Activated T-cell treated with anti-CD3 and anti-CD28 coated beads, Interleukin-2, amount 50 U/mL, for 24 hours (primary cell): ENCODE results near the gene ADGRL3.
"Not testable (repeated sequence)": the region's sequence is repeated elsewhere in the genome, so short reads cannot be mapped to it uniquely, and the experiment has no call there.

ENCODE experiments used
- DNase-seq: peaks from one replicate; pipeline ENCODE4 v3.0.0-alpha.2; 2020
- H3K27ac Mint-ChIP-seq: 2 replicates; pipeline ENCODE4 v1.8.0; 2020; ENCODE audit warnings: mild to moderate bottlenecking, mixed read lengths
- H3K27me3 Mint-ChIP-seq: 2 replicates; pipeline ENCODE4 v1.8.0; 2020; ENCODE audit warnings: mixed read lengths
- H3K36me3 Mint-ChIP-seq: 2 replicates; pipeline ENCODE4 v1.8.0; 2020; ENCODE audit warnings: low read depth, mixed read lengths
- H3K4me1 Mint-ChIP-seq: 2 replicates; pipeline ENCODE4 v1.8.0; 2020; ENCODE audit warnings: low read depth, mixed read lengths
- H3K4me3 Mint-ChIP-seq: 2 replicates; pipeline ENCODE4 v1.8.0; 2020; ENCODE audit warnings: mild to moderate bottlenecking, moderate library complexity, mixed read lengths
- H3K9me3 Mint-ChIP-seq: 2 replicates; pipeline ENCODE4 v1.8.0; 2020; ENCODE audit warnings: mixed read lengths

Gene ADGRL3

DNA sequence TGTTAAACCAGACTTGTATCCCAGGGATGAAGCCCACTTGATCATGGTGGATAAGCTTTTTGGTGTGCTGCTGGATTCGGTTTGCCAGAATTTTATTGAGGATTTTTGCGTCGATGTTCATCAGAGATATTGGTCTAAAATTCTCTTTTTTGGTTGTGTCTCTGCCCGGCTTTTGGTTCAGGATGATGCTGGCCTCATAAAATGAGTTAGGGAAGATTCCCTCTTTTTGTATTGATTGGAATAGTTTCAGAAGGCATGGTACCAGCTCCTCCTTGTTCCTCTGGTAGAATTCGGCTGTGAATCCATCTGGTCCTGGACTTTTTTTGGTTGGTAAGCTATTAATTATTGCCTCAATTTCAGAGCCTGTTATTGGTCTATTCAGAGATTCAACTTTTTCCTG lies 556.8 kb downstream of the ADGRL3 start:
- H3K27me3 Mint-ChIP-seq, H3K4me1 Mint-ChIP-seq, H3K9me3 Mint-ChIP-seq, H3K4me3 Mint-ChIP-seq, H3K36me3 Mint-ChIP-seq, H3K27ac Mint-ChIP-seq, DNase-seq: not testable (repeated sequence)

DNA sequence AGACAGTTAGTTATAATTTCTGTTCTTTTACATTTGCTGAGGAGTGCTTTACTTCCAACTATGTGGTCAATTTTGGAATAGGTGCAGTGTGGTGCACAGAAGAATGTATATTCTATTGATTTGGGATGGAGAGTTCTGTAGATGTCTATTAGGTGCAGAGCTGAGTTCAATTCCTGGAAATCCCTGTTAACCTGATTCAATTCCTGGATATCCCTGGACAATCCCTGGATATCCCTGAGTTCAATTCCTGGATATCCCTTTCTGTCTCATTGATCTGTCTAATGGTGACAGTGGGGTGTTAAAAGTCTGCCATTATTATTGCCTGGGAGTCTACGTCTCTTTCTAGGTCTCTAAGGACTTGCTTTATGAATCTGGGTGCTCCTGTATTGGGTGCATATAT lies 557.9 kb downstream of the ADGRL3 start:
- H3K27ac Mint-ChIP-seq, DNase-seq, H3K4me1 Mint-ChIP-seq, H3K36me3 Mint-ChIP-seq, H3K9me3 Mint-ChIP-seq, H3K4me3 Mint-ChIP-seq, H3K27me3 Mint-ChIP-seq: not testable (repeated sequence)

GRCh38 chr4:61758596-61758995 lies 558.5 kb downstream of the ADGRL3 start:
- H3K4me1 Mint-ChIP-seq, H3K27me3 Mint-ChIP-seq, H3K9me3 Mint-ChIP-seq, H3K27ac Mint-ChIP-seq, H3K36me3 Mint-ChIP-seq, H3K4me3 Mint-ChIP-seq, DNase-seq: not testable (repeated sequence)

- H3K27me3 Mint-ChIP-seq, H3K4me3 Mint-ChIP-seq, H3K27ac Mint-ChIP-seq, DNase-seq, H3K9me3 Mint-ChIP-seq, H3K36me3 Mint-ChIP-seq, H3K4me1 Mint-ChIP-seq: not testable (repeated sequence)
Observed at GRCh38 chr4:61759245-61759644, 559.1 kb downstream of the ADGRL3 start.

DNA sequence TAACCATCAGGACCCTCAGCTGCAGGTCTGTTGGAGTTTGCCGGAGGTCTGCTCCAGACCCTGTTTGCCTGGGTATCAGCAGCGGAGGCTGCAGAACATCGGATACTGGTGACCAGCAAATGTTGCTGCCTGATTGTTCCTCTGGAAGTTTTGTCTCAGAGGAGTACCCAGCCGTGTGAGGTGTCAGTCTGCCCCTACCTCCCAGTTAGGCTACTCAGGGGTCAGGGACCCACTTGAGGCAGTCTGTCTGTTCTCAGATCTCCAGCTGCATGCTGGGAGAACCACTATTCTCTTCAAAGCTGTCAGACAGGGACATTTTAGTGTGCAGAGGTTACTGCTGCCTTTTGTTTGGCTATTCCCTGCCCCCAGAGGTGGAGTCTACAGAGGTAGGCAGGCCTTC lies 559.8 kb downstream of the ADGRL3 start:
- H3K27ac Mint-ChIP-seq, DNase-seq, H3K27me3 Mint-ChIP-seq: not testable (repeated sequence)

DNA sequence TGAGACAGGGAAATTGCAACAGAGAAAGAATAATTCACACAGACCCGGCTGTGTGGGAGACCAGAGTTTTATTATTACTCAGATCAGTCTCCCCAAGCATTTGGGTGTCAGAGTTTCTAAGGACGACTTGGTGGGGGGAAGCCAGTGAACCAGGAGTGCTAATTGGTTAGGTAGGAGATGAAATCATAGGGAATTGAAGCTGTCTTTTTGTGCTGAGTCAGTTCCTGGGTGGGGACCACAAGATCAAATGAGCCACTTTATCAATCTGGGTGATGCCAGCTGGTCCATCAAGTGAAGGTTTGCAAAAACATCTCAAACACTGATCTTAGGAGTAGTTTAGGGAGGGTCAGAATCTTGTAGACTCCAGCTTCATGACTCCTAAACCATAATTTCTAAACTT lies 560.7 kb downstream of the ADGRL3 start:
- no peaks in the 10 kb centered on the region for H3K27me3 Mint-ChIP-seq
- no peaks in the 10 kb centered on the region for H3K36me3 Mint-ChIP-seq
- no peak overlapping the region for H3K27ac Mint-ChIP-seq
- no peaks in the 10 kb centered on the region for H3K4me1 Mint-ChIP-seq
- no peak for DNase-seq
- no peak overlapping the region for H3K4me3 Mint-ChIP-seq
- H3K9me3 Mint-ChIP-seq, result peaks cover 11% of the 10 kb centered on the region

More for the DNA sequence above, 559.8 kb downstream of the ADGRL3 start:
- not testable (repeated sequence) for H3K4me1 Mint-ChIP-seq, H3K36me3 Mint-ChIP-seq, H3K9me3 Mint-ChIP-seq, H3K4me3 Mint-ChIP-seq

- Mint-ChIP-seq H3K4me1 (no peaks in the 10 kb centered on the region), H3K36me3 (no peaks in the 10 kb centered on the region), H3K27me3 (no peaks in the 10 kb centered on the region), H3K4me3 (no peak overlapping the region), H3K27ac (no peak overlapping the region), H3K9me3 (peaks cover 16% of the 10 kb centered on the region)
- no peak for DNase-seq
Observed at GRCh38 chr4:61762722-61763627, 562.8 kb downstream of the ADGRL3 start.

GRCh38 chr4:61763682-61764081 lies 563.6 kb downstream of the ADGRL3 start:
- DNase-seq, result no peak
- Mint-ChIP-seq H3K4me3 (no peak overlapping the region), H3K36me3 (no peaks in the 10 kb centered on the region), H3K27ac (no peak overlapping the region), H3K27me3 (no peaks in the 10 kb centered on the region), H3K9me3 (peaks cover 16% of the 10 kb centered on the region), H3K4me1 (no peaks in the 10 kb centered on the region)

GRCh38 chr4:61764090-61764489 lies 564.0 kb downstream of the ADGRL3 start:
- peaks cover 16% of the 10 kb centered on the region for H3K9me3 Mint-ChIP-seq
- H3K27me3 Mint-ChIP-seq, DNase-seq, H3K27ac Mint-ChIP-seq, H3K4me3 Mint-ChIP-seq, H3K4me1 Mint-ChIP-seq, H3K36me3 Mint-ChIP-seq: not testable (repeated sequence)

DNA sequence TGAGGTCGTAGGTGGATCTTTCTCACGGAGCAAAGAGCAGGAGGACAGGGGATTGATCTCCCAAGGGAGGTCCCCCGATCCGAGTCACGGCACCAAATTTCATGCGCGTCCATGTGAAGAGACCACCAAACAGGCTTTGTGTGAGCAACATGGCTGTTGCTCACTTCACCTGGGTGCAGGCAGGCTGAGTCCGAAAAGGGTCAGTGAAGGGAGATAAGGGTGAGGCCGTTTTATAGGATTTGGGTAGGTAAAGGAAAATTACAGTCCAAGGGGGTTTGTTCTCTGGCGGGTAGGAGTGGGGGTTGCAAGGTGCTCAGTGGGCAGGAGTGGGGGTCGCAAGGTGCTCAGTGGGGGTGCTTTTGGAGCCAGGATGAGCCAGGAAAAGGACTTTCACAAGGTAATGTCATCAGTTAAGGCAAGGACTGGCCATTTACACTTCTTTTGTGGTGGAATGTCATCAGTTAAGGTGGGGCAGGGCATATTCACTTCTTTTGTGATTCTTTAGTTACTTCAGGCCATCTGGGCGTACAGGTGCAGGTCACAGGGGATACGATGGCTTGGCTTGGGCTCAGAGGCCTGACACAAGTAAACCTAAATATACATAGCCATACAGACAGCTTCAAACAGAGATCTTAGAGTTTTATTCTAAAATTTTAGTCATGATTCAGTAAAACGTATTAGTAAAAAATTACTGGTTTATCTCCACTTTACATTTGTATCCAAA lies 569.5 kb downstream of the ADGRL3 start:
- not testable (repeated sequence) for H3K36me3 Mint-ChIP-seq, H3K4me1 Mint-ChIP-seq, H3K27ac Mint-ChIP-seq, H3K27me3 Mint-ChIP-seq, H3K4me3 Mint-ChIP-seq, DNase-seq
- peaks cover 13% of the 10 kb centered on the region for H3K9me3 Mint-ChIP-seq

- Mint-ChIP-seq H3K27me3 (no peaks in the 10 kb centered on the region), H3K27ac (no peak overlapping the region), H3K4me1 (no peaks in the 10 kb centered on the region), H3K9me3 (peaks cover 14% of the 10 kb centered on the region), H3K4me3 (no peak overlapping the region), H3K36me3 (no peaks in the 10 kb centered on the region)
- no peak for DNase-seq
Observed at GRCh38 chr4:61770456-61770855, 570.3 kb downstream of the ADGRL3 start.

- no peak overlapping the region for H3K4me3 Mint-ChIP-seq
- H3K36me3 Mint-ChIP-seq, result no peaks in the 10 kb centered on the region
- peaks cover 11% of the 10 kb centered on the region for H3K9me3 Mint-ChIP-seq
- DNase-seq, result no peak
- H3K27ac Mint-ChIP-seq, result no peak overlapping the region
- H3K4me1 Mint-ChIP-seq, result no peaks in the 10 kb centered on the region
- H3K27me3 Mint-ChIP-seq, result no peaks in the 10 kb centered on the region
Observed at GRCh38 chr4:61771056-61771455, 570.9 kb downstream of the ADGRL3 start.

DNA sequence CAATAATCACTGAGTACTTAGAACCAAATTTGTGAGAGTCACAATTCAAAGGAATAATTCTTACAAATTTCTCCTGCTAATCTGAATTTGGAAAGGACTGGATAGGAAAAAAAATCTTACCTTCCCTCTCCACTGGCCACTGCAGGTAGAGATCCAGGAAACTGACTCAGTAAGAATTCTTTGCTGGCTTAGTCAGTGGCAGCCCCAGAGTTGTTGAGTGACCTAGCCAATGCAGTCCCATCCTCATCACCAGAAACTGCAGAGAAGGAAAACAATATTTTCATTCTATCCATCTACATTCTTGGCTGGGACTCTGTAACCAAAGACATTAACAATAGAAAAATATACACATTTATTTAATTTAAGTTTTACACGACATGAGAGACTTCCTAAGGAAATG lies 572.0 kb downstream of the ADGRL3 start:
- no peak overlapping the region for H3K27ac Mint-ChIP-seq
- H3K27me3 Mint-ChIP-seq, result no peaks in the 10 kb centered on the region
- H3K4me1 Mint-ChIP-seq, result no peaks in the 10 kb centered on the region
- H3K4me3 Mint-ChIP-seq, result no peak overlapping the region
- H3K9me3 Mint-ChIP-seq, result peaks cover 10% of the 10 kb centered on the region
- no peak for DNase-seq
- no peaks in the 10 kb centered on the region for H3K36me3 Mint-ChIP-seq

GRCh38 chr4:61773655-61774245 lies 573.6 kb downstream of the ADGRL3 start:
- Mint-ChIP-seq H3K27me3 (no peaks in the 10 kb centered on the region), H3K27ac (no peak overlapping the region), H3K4me3 (no peak overlapping the region), H3K36me3 (no peaks in the 10 kb centered on the region), H3K9me3 (peaks cover 12% of the 10 kb centered on the region), H3K4me1 (no peaks in the 10 kb centered on the region)
- DNase-seq, result no peak

DNA sequence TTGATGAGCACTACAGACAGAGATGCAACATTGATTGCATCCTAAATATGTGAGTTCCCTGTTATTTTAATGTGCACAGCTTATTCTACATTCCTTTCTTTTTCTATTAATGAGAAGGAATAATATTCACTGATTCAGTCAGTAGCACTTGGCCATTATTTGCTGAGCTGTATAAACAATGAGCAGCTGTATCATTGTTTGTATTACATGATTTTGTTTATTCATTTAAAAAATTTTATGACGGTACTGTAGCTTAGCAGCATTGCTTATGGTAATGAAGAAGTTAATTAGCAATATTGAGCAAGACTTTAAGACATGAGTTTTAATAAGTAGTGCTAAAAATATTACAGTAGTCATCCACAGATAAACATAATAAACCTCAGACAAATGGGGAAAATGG lies 582.0 kb downstream of the ADGRL3 start:
- no peak overlapping the region for H3K4me3 Mint-ChIP-seq
- no peaks in the 10 kb centered on the region for H3K36me3 Mint-ChIP-seq
- H3K27ac Mint-ChIP-seq, result no peak overlapping the region
- H3K9me3 Mint-ChIP-seq, result peaks cover 10% of the 10 kb centered on the region
- no peaks in the 10 kb centered on the region for H3K27me3 Mint-ChIP-seq
- no peak for DNase-seq
- no peaks in the 10 kb centered on the region for H3K4me1 Mint-ChIP-seq
